Measurements from ENCODE around the gene LDB1. TPM values are rescaled to one million over a fixed set of nuclear protein-coding genes. Genes with fewer than 3 reads are reported as not detected.

LDB1 gene
- total and polyA plus RNA-seq, 2 of the 13 experiments (the other 11 are each of a cell fraction or from before 2014, with no cell fraction given) = 17.2 to 45.5 TPM

- TF ChIP-seq CEBPZ (IDR thresholded peaks at IDR 0.05; ENCODE audit: low read length) (no peak), ZNF678 (CRISPR knock-in tag; IDR thresholded peaks at IDR 0.05) (0 out of 2 replicates have a peak, but pooled peaks have one; percentile 67), KLF13 (CRISPR knock-in tag; IDR thresholded peaks at IDR 0.05) (no peak), RFX1 (IDR thresholded peaks at IDR 0.05) (no peak), STAG1 (CRISPR knock-in tag; IDR thresholded peaks at IDR 0.05) (no peak), ZFP36L1 (CRISPR knock-in tag; IDR thresholded peaks at IDR 0.05) (no peak), ZFP62 (CRISPR knock-in tag; IDR thresholded peaks at IDR 0.05) (no peak), CHCHD3 (CRISPR knock-in tag; IDR thresholded peaks at IDR 0.05) (no peak), HMGXB3 (CRISPR knock-in tag; IDR thresholded peaks at IDR 0.05; ENCODE audit: borderline replicate concordance) (no peak; the same call in 1 of the 2 replicates), MTERF4 (CRISPR knock-in tag; IDR thresholded peaks at IDR 0.05) (peak; percentile 76; the same call in 1 of the 2 replicates), NFE2L2 (IDR thresholded peaks at IDR 0.05; ENCODE audit: low read length) (no peak), HNF1B (CRISPR knock-in tag; IDR thresholded peaks at IDR 0.05) (peak; percentile 79), IRF1 (CRISPR knock-in tag; IDR thresholded peaks at IDR 0.05; ENCODE audit: low read depth) (no peak), ZNF33A (CRISPR knock-in tag; IDR thresholded peaks at IDR 0.05; ENCODE audit: borderline replicate concordance) (no peak), SKIL (CRISPR knock-in tag; IDR thresholded peaks at IDR 0.05; ENCODE audit: borderline replicate concordance) (no peak; the same call in 1 of the 2 replicates)
Observed at GRCh38 chr10:102151774-102152544, 31.8 kb upstream of the LDB1 start, which contains the start of gene NOLC1 (continued).
